Eye (tissue), 1 donor: ENCODE measurements around the gene CST3.
"Not testable (repeated sequence)": the region's sequence is repeated elsewhere in the genome, so short reads cannot be mapped to it uniquely, and the experiment has no call there.

Experiments used
- DNase-seq: peaks from one replicate; pipeline ENCODE4 v3.0.0-alpha.2; 2015

Gene CST3

GRCh38 chr20:23640671-23641667 lies 3.2 kb upstream of the CST3 start:
- no peak for DNase-seq

- DNase-seq: no peak
Measured at GRCh38 chr20:23640018-23640601, 2.4 kb upstream of the CST3 start.

GRCh38 chr20:23639490-23639958 lies 1.8 kb upstream of the CST3 start:
- DNase-seq: no peak

GRCh38 chr20:23638309-23638708 lies 554 bp upstream of the CST3 start:
- DNase-seq: no peak

GRCh38 chr20:23636908-23637281 lies 860 bp downstream of the CST3 start:
- DNase-seq: no peak

GRCh38 chr20:23636182-23636907 lies 1.4 kb downstream of the CST3 start:
- no peak for DNase-seq

- not testable (repeated sequence) for DNase-seq
Measured at GRCh38 chr20:23635768-23636090, 2.0 kb downstream of the CST3 start.

GRCh38 chr20:23634985-23635767 lies 2.6 kb downstream of the CST3 start:
- DNase-seq: no peak

GRCh38 chr20:23634044-23634801 lies 3.5 kb downstream of the CST3 start:
- no peak for DNase-seq

- DNase-seq: no peak
Measured at GRCh38 chr20:23632711-23633573, 4.8 kb downstream of the CST3 start.

- DNase-seq: no peak
Measured at GRCh38 chr20:23631981-23632710, 5.6 kb downstream of the CST3 start.

GRCh38 chr20:23631226-23631822 lies 6.4 kb downstream of the CST3 start:
- no peak for DNase-seq

- DNase-seq: no peak
Measured at GRCh38 chr20:23630392-23630849, 7.3 kb downstream of the CST3 start.

GRCh38 chr20:23629542-23630391 lies 8.0 kb downstream of the CST3 start:
- no peak for DNase-seq

GRCh38 chr20:23629017-23629541 lies 8.7 kb downstream of the CST3 start:
- DNase-seq: no peak

GRCh38 chr20:23628402-23629016 lies 9.2 kb downstream of the CST3 start:
- no peak for DNase-seq

GRCh38 chr20:23627501-23627900 lies 10.3 kb downstream of the CST3 start:
- no peak for DNase-seq

GRCh38 chr20:23626040-23626620 lies 11.6 kb downstream of the CST3 start:
- DNase-seq: no peak
